SH-SY5Y (cell line): Measurements from ENCODE around the gene C11orf16.

ENCODE experiments used
- GATA2 ChIP-seq: IDR thresholded peaks from 2 replicates; pipeline ENCODE4 v1.6.1; 2011; ENCODE audit warnings: mild to moderate bottlenecking, low read depth, low read length
- GATA3 ChIP-seq: IDR thresholded peaks from 2 replicates; pipeline ENCODE4 v1.6.1; 2011; ENCODE audit warnings: low read depth, mild to moderate bottlenecking, low read length, moderate library complexity

The C11orf16 gene

GRCh38 chr11:8871962-8872361 lies 60.8 kb downstream of the C11orf16 start:
- no peak for TF ChIP-seq GATA3
- no peak for TF ChIP-seq GATA2

- no peak for TF ChIP-seq GATA3
- no peak for TF ChIP-seq GATA2
These were observed 61.5 kb downstream of the C11orf16 start for GRCh38 chr11:8871171-8871775.

- TF ChIP-seq GATA3 (no peak), GATA2 (no peak)
These were observed 62.2 kb downstream of the C11orf16 start for GRCh38 chr11:8870411-8871170.
